MM.1S (cell line): Measurements from ENCODE around the gene TECRL.
A peak's percentile ranks its signal among the peaks of the same experiment; 100 is the strongest.

ENCODE experiments used
- DNase-seq: peaks from one replicate; pipeline ENCODE4 v3.0.0-alpha.2; 2015
- H2AFZ ChIP-seq: fragments of 300-600 bp; sonication (generic); 2 replicates; pipeline ENCODE4 v1.6.0; 2016; ENCODE audit warnings: antibody characterized with exemption, low read length
- H3F3A ChIP-seq: fragments of 300-600 bp; sonication (generic); 2 replicates; pipeline ENCODE4 v1.6.1; 2016; ENCODE audit warnings: mild to moderate bottlenecking, antibody characterized with exemption, low read length, moderate library complexity, mixed read lengths; ENCODE audit not compliant: insufficient read depth
- H3K27ac ChIP-seq: fragments of 300-600 bp; sonication (generic); 2 replicates; pipeline ENCODE4 v1.5.1; 2016; ENCODE audit warnings: mild to moderate bottlenecking, low read length
- H3K27me3 ChIP-seq: fragments of 300-600 bp; sonication (generic); replicated peaks from 2 replicates; pipeline ENCODE4 v1.6.0; 2016; ENCODE audit warnings: low read length; ENCODE audit not compliant: insufficient read depth
- H3K36me3 ChIP-seq: fragments of 300-600 bp; sonication (generic); replicated peaks from 2 replicates; pipeline ENCODE4 v1.6.1; 2016; ENCODE audit warnings: mild to moderate bottlenecking, low read length, mixed read lengths; ENCODE audit not compliant: insufficient read depth
- H3K4me1 ChIP-seq: fragments of 300-600 bp; sonication (generic); 2 replicates; pipeline ENCODE4 v1.6.1; 2016; ENCODE audit warnings: low read length, mixed read lengths
- H3K4me2 ChIP-seq: fragments of 300-600 bp; sonication (generic); 2 replicates; pipeline ENCODE4 v1.6.0; 2016; ENCODE audit warnings: low read depth, low read length
- H3K4me3 ChIP-seq: fragments of 300-600 bp; sonication (generic); 2 replicates; pipeline ENCODE4 v1.5.1; 2016; ENCODE audit warnings: low read length, mixed read lengths
- H3K79me2 ChIP-seq: fragments of 300-600 bp; sonication (generic); 2 replicates; pipeline ENCODE4 v1.6.1; 2016; ENCODE audit warnings: mixed run types, low read length, mixed read lengths
- H3K9ac ChIP-seq: fragments of 300-600 bp; sonication (generic); 2 replicates; pipeline ENCODE4 v1.6.1; 2016; ENCODE audit warnings: low read length, mixed read lengths
- H3K9me2 ChIP-seq: fragments of 300-600 bp; sonication (generic); replicated peaks from 2 replicates; pipeline ENCODE4 v1.6.1; 2016; ENCODE audit warnings: mild to moderate bottlenecking, low read length, mixed read lengths; ENCODE audit not compliant: insufficient read depth
- H3K9me3 ChIP-seq: fragments of 300-600 bp; sonication (generic); replicated peaks from 2 replicates; pipeline ENCODE4 v1.6.1; 2016; ENCODE audit warnings: mild to moderate bottlenecking, low read length, mixed read lengths; ENCODE audit not compliant: insufficient read depth
- H4K20me1 ChIP-seq: fragments of 300-600 bp; sonication (generic); 2 replicates; pipeline ENCODE4 v1.6.1; 2016; ENCODE audit warnings: mild to moderate bottlenecking, low read length, moderate library complexity, mixed read lengths; ENCODE audit not compliant: insufficient read depth
- CTCF ChIP-seq: fragments of 300-600 bp; sonication (generic); IDR thresholded peaks from 2 replicates; pipeline ENCODE4 v1.5.1; 2016; ENCODE audit warnings: antibody characterized with exemption, low read length, mixed read lengths
- EZH2 ChIP-seq: fragments of 300-600 bp; sonication (generic); optimal IDR thresholded peaks from 2 replicates; pipeline ENCODE3; 2017; ENCODE audit warnings: low read depth, mild to moderate bottlenecking, antibody characterized with exemption, low read length, mixed read lengths
- EZH2phosphoT487 ChIP-seq: fragments of 300-600 bp; sonication (generic); IDR thresholded peaks from 2 replicates; pipeline ENCODE4 v1.6.1; 2018; ENCODE audit warnings: antibody characterized with exemption, low read length

TECRL gene

GRCh38 chr4:64272432-64272831 lies 136.8 kb downstream of the TECRL start:
- DNase-seq, result no peak
- Histone ChIP-seq H3F3A (no peaks in the 10 kb centered on the region), H3K27me3 (no peaks in the 10 kb centered on the region), H2AFZ (no peak overlapping the region), H3K9ac (no peak overlapping the region), H3K4me2 (no peak overlapping the region), H3K36me3 (no peaks in the 10 kb centered on the region), H3K4me3 (no peak overlapping the region), H3K79me2 (no peaks in the 10 kb centered on the region), H4K20me1 (no peaks in the 10 kb centered on the region), H3K27ac (no peak overlapping the region), H3K4me1 (no peaks in the 10 kb centered on the region), H3K9me3 (no peaks in the 10 kb centered on the region), H3K9me2 (no peaks in the 10 kb centered on the region)
- TF ChIP-seq EZH2 (no peak), CTCF (no peak), EZH2phosphoT487 (no peak)

- Histone ChIP-seq H3K4me1 (no peaks in the 10 kb centered on the region), H3K4me3 (no peak overlapping the region), H3K9me3 (no peaks in the 10 kb centered on the region), H3F3A (no peaks in the 10 kb centered on the region), H3K4me2 (no peak overlapping the region; the same call in 1 of the 2 replicates), H3K79me2 (no peaks in the 10 kb centered on the region), H4K20me1 (no peaks in the 10 kb centered on the region), H2AFZ (peak overlapping the region; percentile 9; the same call in 1 of the 2 replicates), H3K9me2 (no peaks in the 10 kb centered on the region), H3K36me3 (no peaks in the 10 kb centered on the region), H3K27me3 (no peaks in the 10 kb centered on the region), H3K9ac (no peak overlapping the region), H3K27ac (no peak overlapping the region)
- DNase-seq, result no peak
- TF ChIP-seq EZH2phosphoT487 (no peak), CTCF (no peak), EZH2 (no peak)
Observed at GRCh38 chr4:64271601-64272081, 137.6 kb downstream of the TECRL start.

GRCh38 chr4:64266669-64267068 lies 142.6 kb downstream of the TECRL start:
- no peaks in the 10 kb centered on the region for H3K79me2 ChIP-seq
- TF ChIP-seq EZH2phosphoT487 (no peak), CTCF (no peak), EZH2 (no peak)
- H2AFZ ChIP-seq, result no peak overlapping the region
- no peaks in the 10 kb centered on the region for H3K4me1 ChIP-seq
- no peak overlapping the region for H3K9ac ChIP-seq
- H3K9me2 ChIP-seq, result no peaks in the 10 kb centered on the region
- no peaks in the 10 kb centered on the region for H4K20me1 ChIP-seq
- H3K27ac ChIP-seq, result no peak overlapping the region
- H3K4me2 ChIP-seq, result no peak overlapping the region
- no peaks in the 10 kb centered on the region for H3K36me3 ChIP-seq
- no peaks in the 10 kb centered on the region for H3K9me3 ChIP-seq
- H3K4me3 ChIP-seq, result no peak overlapping the region
- DNase-seq, result no peak
- no peaks in the 10 kb centered on the region for H3K27me3 ChIP-seq
- H3F3A ChIP-seq, result no peaks in the 10 kb centered on the region
